Activated B cell treated with CpG ODN at 0.5 μM for 24 hours (primary cell): ENCODE measurements around the gene PRKRIP1. TPM values are rescaled to one million over a fixed set of nuclear protein-coding genes. Genes with fewer than 3 reads are reported as not detected.
"Not testable (repeated sequence)": the region's sequence is repeated elsewhere in the genome, so short reads cannot be mapped to it uniquely, and the experiment has no call there.

Experiments
- ATAC-seq: fragments of 200-7000 bp; cut with Tn5 transposase; one replicate; pipeline ENCODE4 v1.10.0; 2021; ENCODE audit warnings: low read depth, mild to moderate bottlenecking, moderate library complexity
- CTCF ChIA-PET: fragments of 350-600 bp; sonication (Branson Sonifier 250); formaldehyde crosslinking; loops from one replicate; lab custom pipeline; 2021; ENCODE audit warnings: antibody characterized with exemption; lab: Charles Lee
- POLR2A ChIA-PET: fragments of 350-600 bp; sonication (Branson Sonifier 250); formaldehyde crosslinking; loops from one replicate; lab custom pipeline; 2021; ENCODE audit warnings: antibody characterized with exemption; lab: Charles Lee
- DNase-seq: peaks from one replicate; pipeline ENCODE4 v3.0.0; 2022
- H3K27ac Mint-ChIP-seq: one replicate; pipeline ENCODE4 v1.8.0; 2020; ENCODE audit warnings: mixed read lengths
- H3K27me3 Mint-ChIP-seq: one replicate; pipeline ENCODE4 v1.8.0; 2021; ENCODE audit warnings: mixed read lengths
- H3K36me3 Mint-ChIP-seq: one replicate; pipeline ENCODE4 v1.8.0; 2021; ENCODE audit warnings: low read depth, mixed read lengths
- H3K4me1 Mint-ChIP-seq: one replicate; pipeline ENCODE4 v1.8.0; 2021; ENCODE audit warnings: mixed read lengths
- H3K4me3 Mint-ChIP-seq: one replicate; pipeline ENCODE4 v1.8.0; 2020; ENCODE audit warnings: mild to moderate bottlenecking, mixed read lengths
- H3K9me3 Mint-ChIP-seq: one replicate; pipeline ENCODE4 v1.8.0; 2020; ENCODE audit warnings: mixed read lengths
- intact Hi-C: fragments of 100-400 bp; cut with micrococcal nuclease; formaldehyde crosslinking; loops from one replicate; pipeline ENCODE4 v1.15.1; 2024
- total RNA-seq: library from RNA; stranded (reverse); gene quantifications from 2 replicates; pipeline ENCODE4 v1.2.3, GENCODE V29; 2022
- TF ChIP-seq, protein P1 (sequence below): fragments of 200-600 bp; IDR thresholded peaks from one replicate; pipeline ENCODE4 v1.8.0; 2022; ENCODE audit warnings: antibody characterized with exemption, mild to moderate bottlenecking

Gene PRKRIP1
- total RNA-seq, 1 donor from 2014 or later, result 39.7 TPM

DNA sequence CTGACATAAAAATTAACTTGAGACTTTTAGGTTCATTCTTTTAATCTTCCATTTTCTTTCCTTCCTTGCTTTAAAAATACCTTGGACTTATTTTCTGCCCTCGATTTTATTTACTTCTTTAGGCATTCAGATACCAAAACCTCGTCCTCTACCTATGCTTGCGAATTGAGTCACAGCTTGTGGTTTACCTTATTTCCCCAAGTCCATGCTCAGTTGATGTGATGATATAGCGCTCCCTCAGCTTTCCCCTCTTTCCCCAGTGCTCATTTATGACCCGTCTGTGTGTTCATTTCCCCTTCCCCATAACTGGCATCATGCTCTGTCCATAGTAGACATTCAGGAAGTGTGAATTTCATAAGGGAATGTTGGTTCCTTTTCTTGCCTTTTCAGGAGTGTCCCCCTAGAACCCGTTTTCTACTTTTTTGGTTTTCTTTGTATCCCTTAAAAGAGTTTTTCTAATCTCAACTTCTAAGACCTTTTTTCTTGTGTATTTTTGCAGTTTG is 19.1 kb upstream of the PRKRIP1 start:
- no peak for ATAC-seq
- POLR2A ChIA-PET, result no interaction called here
- Mint-ChIP-seq H3K27me3 (no peaks in the 10 kb centered on the region), H3K9me3 (no peaks in the 10 kb centered on the region), H3K4me1 (peaks cover 3% of the 10 kb centered on the region), H3K27ac (peak overlapping the region; percentile 32), H3K36me3 (peaks cover 56% of the 10 kb centered on the region), H3K4me3 (no peak overlapping the region)
- intact Hi-C loops, result no loop called here
- no peak for DNase-seq
- CTCF ChIA-PET, result no interaction called here
- TF ChIP-seq, protein P1, sequence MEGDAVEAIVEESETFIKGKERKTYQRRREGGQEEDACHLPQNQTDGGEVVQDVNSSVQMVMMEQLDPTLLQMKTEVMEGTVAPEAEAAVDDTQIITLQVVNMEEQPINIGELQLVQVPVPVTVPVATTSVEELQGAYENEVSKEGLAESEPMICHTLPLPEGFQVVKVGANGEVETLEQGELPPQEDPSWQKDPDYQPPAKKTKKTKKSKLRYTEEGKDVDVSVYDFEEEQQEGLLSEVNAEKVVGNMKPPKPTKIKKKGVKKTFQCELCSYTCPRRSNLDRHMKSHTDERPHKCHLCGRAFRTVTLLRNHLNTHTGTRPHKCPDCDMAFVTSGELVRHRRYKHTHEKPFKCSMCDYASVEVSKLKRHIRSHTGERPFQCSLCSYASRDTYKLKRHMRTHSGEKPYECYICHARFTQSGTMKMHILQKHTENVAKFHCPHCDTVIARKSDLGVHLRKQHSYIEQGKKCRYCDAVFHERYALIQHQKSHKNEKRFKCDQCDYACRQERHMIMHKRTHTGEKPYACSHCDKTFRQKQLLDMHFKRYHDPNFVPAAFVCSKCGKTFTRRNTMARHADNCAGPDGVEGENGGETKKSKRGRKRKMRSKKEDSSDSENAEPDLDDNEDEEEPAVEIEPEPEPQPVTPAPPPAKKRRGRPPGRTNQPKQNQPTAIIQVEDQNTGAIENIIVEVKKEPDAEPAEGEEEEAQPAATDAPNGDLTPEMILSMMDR, result no peak

DNA sequence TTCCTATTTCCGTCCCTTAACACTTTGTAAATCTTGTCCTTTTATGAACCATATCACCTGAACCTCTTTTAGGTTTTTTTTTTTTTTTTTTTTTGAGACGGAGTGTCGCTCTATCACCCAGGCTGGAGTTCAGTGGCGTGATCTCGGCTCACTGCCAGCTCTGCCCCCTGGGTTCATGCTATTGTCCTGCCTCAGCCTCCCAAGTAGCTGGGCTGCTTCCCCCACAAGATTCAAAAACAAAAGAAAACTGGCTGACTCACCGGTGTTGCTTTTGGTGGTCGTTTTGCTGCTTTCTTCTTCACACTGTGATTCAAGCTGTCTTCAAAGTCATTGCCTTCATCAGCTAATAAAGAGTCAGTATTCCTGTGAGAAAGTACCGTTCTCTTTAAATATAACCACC is 15.3 kb upstream of the PRKRIP1 start:
- H3K27ac Mint-ChIP-seq, DNase-seq, H3K27me3 Mint-ChIP-seq, H3K9me3 Mint-ChIP-seq, H3K4me3 Mint-ChIP-seq, ATAC-seq, intact Hi-C loops, H3K4me1 Mint-ChIP-seq: not testable (repeated sequence)
- ChIA-PET CTCF (interaction anchor here (0.6 to 1.3 kb wide), 2 partner anchors 23 to 101 kb away, joined by 3 read pairs; no protein-coding TSS in a partner anchor), POLR2A (interaction anchor here (0.6 to 0.7 kb wide), 3 partner anchors 21 to 1064 kb away, joined by 4 to 8 read pairs (median 4); no protein-coding TSS in a partner anchor)
- peaks cover 60% of the 10 kb centered on the region for H3K36me3 Mint-ChIP-seq

DNA sequence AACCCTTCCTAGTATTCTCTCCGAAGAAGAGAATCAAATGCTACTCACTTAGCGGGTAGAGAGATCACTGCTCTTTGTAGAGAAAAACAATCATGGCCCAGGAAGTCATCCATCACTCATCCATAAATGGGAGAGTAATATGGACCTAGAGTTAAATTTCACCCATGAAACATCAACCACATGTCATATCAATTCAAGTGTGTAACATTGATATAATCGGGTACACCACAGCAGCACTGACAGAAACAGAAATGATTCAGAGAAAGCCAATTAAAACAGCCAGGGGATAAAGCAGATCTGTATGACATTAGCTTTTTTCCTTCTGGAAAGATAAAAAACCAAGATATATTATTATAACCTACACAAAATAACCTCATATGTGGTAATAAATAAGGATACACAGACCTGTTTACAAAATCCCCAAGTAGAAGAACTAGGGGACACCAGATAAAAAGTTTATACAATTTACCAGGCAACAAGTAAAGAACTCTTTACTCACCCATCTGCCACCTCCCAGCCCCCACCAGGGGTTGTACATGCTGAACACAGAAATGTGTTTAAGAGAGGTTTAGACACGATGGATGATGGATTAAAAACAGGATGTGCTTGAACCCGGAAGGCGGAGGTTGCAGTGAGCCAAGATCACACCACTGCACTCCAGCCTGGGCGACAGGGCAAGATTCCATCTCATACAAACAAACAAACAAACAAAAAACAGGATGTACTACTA is 14.3 kb upstream of the PRKRIP1 start:
- H3K4me3 Mint-ChIP-seq, H3K9me3 Mint-ChIP-seq, H3K27ac Mint-ChIP-seq, CTCF ChIA-PET, intact Hi-C loops, H3K4me1 Mint-ChIP-seq, ATAC-seq, H3K27me3 Mint-ChIP-seq, DNase-seq, POLR2A ChIA-PET: not testable (repeated sequence)
- H3K36me3 Mint-ChIP-seq, result peaks cover 61% of the 10 kb centered on the region

DNA sequence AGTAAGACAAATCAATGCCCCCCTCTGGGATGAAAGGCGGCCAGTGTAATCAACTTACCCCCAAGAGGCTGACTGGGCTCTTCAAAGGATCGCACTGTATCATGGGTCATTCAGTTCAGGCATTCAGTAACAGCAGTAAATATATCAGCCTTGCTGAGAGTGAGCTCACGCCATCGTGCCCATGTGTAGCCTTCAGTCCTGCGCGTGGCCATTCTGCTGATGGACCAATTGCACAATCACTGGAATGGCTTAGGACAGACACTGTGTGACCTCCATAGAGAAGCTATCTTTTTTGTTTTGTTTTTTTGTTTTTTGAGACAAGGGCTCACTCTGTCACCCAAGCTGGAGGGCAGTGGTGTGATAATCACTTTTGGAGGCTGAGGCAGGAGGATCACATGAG is 9.1 kb upstream of the PRKRIP1 start:
- H3K4me1 Mint-ChIP-seq, result peaks cover 7% of the 10 kb centered on the region
- H3K36me3 Mint-ChIP-seq, result peaks cover 33% of the 10 kb centered on the region
- no peak for ATAC-seq
- no peak overlapping the region for H3K4me3 Mint-ChIP-seq
- H3K27me3 Mint-ChIP-seq, result no peaks in the 10 kb centered on the region
- no peak overlapping the region for H3K27ac Mint-ChIP-seq
- ChIA-PET CTCF (interaction anchor here (2.3 kb wide), 1 partner anchor 108 kb away, joined by 23 read pairs; no protein-coding TSS in a partner anchor), POLR2A (no interaction called here)
- intact Hi-C loops, result no loop called here
- no peak for DNase-seq
- TF ChIP-seq, protein P1, result no peak
- no peaks in the 10 kb centered on the region for H3K9me3 Mint-ChIP-seq

DNA sequence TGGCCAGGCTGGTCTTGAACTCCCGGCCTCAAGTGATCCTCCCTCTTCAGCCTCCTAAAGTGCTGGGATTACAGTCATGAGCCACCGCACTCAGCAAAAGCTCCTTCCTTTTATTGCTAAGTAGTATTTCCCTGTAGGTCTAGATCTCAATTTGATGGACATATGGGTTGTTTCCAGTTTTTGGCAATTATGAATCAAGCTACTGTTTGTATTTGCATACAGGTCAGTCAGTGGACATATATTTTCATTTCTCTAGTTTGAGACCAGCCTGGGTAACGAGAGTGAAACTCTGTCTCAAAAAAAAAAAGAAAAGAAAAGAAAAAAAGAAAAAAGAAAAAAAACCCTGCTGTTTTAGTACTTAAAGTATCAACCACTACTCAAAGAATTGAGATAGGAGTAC is 6.4 kb upstream of the PRKRIP1 start:
- Mint-ChIP-seq H3K4me1 (peaks cover 7% of the 10 kb centered on the region), H3K27me3 (no peaks in the 10 kb centered on the region), H3K36me3 (peaks cover 27% of the 10 kb centered on the region), H3K27ac (no peak overlapping the region), H3K9me3 (no peaks in the 10 kb centered on the region), H3K4me3 (no peak overlapping the region)
- DNase-seq, result no peak
- ChIA-PET POLR2A (interaction anchor here (0.6 kb wide), 1 partner anchor 51 kb away, joined by 5 read pairs; no protein-coding TSS in a partner anchor), CTCF (interaction anchor here (0.8 to 1.7 kb wide), 5 partner anchors 69 to 111 kb away, joined by 3 to 21 read pairs (median 3); partner anchors contain the start of gene SH2B2)
- no peak for ATAC-seq
- intact Hi-C loops, result loop anchor here (1.0 to 10.0 kb wide), 4 partner anchors 68 to 847 kb away; no protein-coding TSS in a partner anchor
- TF ChIP-seq, protein P1, result no peak
